ENCODE measurements around the gene HIPK1.

Gene HIPK1

GRCh38 chr1:114023377-114023776 is 94.3 kb downstream of the HIPK1 start:
- peak overlapping the region; percentile 87 for H3K27ac ChIP-seq
- no peaks in the 10 kb centered on the region for H3K27me3 ChIP-seq (ENCODE audit: insufficient read depth, low read depth, severe bottlenecking)
- peaks cover 3% of the 10 kb centered on the region for H3K9me3 ChIP-seq (ENCODE audit: severe bottlenecking)
- peak; percentile 86 for DNase-seq
- H3K4me3 ChIP-seq (ENCODE audit: low read depth, low read length) = peak overlapping the region; percentile 18
- H3K36me3 ChIP-seq = no peaks in the 10 kb centered on the region
- no peak for TF ChIP-seq CTCF (IDR thresholded peaks at IDR 0.05; ENCODE audit: low read depth, low read length)

GRCh38 chr1:114024049-114024448 is 94.9 kb downstream of the HIPK1 start:
- TF ChIP-seq CTCF (IDR thresholded peaks at IDR 0.05; ENCODE audit: low read depth, low read length) = no peak
- Histone ChIP-seq H3K4me3 (ENCODE audit: low read depth, low read length) (no peak overlapping the region; the same call in 1 of the 2 replicates), H3K36me3 (no peaks in the 10 kb centered on the region), H3K27ac (peak overlapping the region; percentile 87), H3K27me3 (ENCODE audit: insufficient read depth, low read depth, severe bottlenecking) (no peaks in the 10 kb centered on the region), H3K9me3 (ENCODE audit: severe bottlenecking) (no peaks in the 10 kb centered on the region)
- peak; percentile 67 for DNase-seq

GRCh38 chr1:114025609-114026401 is 96.7 kb downstream of the HIPK1 start:
- H3K27me3 ChIP-seq (ENCODE audit: insufficient read depth, low read depth, severe bottlenecking) = no peaks in the 10 kb centered on the region
- no peaks in the 10 kb centered on the region for H3K9me3 ChIP-seq (ENCODE audit: severe bottlenecking)
- H3K36me3 ChIP-seq = no peaks in the 10 kb centered on the region
- H3K4me3 ChIP-seq (ENCODE audit: low read depth, low read length) = no peak overlapping the region
- no peak for DNase-seq
- TF ChIP-seq CTCF (IDR thresholded peaks at IDR 0.05; ENCODE audit: low read depth, low read length) = no peak
- no peak overlapping the region for H3K27ac ChIP-seq

- H3K27me3 ChIP-seq (ENCODE audit: insufficient read depth, low read depth, severe bottlenecking) = no peaks in the 10 kb centered on the region
- H3K9me3 ChIP-seq (ENCODE audit: severe bottlenecking) = no peaks in the 10 kb centered on the region
- no peak for DNase-seq
- TF ChIP-seq CTCF (IDR thresholded peaks at IDR 0.05; ENCODE audit: low read depth, low read length) = no peak
- H3K27ac ChIP-seq = no peak overlapping the region
- no peak overlapping the region for H3K4me3 ChIP-seq (ENCODE audit: low read depth, low read length)
- H3K36me3 ChIP-seq = no peaks in the 10 kb centered on the region
Measured at GRCh38 chr1:114026797-114027196, 97.7 kb downstream of the HIPK1 start.

Measured in WERI-Rb-1 (cell line).